SU-DHL-6 (cell line): ENCODE data around the gene TMEM218.

Source experiments
- EZH2phosphoT487 ChIP-seq: fragments of 200-600 bp; sonication (generic), shearing (Covaris generic); conservative IDR thresholded peaks from 2 replicates; pipeline ENCODE4 v1.6.1; 2018; ENCODE audit warnings: mild to moderate bottlenecking, antibody characterized with exemption, low read length, moderate library complexity, mixed read lengths
- TF ChIP-seq, protein P1 (sequence below): fragments of 200-600 bp; sonication (generic); IDR thresholded peaks from one replicate; pipeline ENCODE4 v1.5.1; 2017; ENCODE audit warnings: antibody characterized with exemption, mild to moderate bottlenecking, low read length, moderate library complexity; ENCODE audit not compliant: insufficient read depth, poor library complexity, severe bottlenecking

DNA sequence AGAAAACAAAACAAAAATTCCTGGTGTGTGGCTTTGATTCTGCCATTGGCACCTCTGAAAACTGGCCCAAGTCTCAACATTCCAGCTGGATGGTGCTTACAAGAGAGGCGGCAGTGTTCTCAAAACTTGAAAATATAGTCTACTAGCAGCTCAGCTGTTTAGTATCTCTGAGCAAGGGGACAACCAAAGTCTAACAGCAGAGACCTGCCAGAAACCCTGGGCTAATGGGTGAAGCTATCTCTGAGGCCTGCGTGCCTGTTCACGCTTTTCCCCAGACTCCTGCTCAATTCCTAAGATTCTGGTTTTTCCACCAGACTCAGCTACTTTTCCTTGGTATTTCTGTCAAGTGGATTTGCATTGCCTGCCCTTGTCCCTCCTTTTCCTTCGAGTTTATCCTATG, 17.9 kb downstream of the TMEM218 start:
- TF ChIP-seq, protein P1, sequence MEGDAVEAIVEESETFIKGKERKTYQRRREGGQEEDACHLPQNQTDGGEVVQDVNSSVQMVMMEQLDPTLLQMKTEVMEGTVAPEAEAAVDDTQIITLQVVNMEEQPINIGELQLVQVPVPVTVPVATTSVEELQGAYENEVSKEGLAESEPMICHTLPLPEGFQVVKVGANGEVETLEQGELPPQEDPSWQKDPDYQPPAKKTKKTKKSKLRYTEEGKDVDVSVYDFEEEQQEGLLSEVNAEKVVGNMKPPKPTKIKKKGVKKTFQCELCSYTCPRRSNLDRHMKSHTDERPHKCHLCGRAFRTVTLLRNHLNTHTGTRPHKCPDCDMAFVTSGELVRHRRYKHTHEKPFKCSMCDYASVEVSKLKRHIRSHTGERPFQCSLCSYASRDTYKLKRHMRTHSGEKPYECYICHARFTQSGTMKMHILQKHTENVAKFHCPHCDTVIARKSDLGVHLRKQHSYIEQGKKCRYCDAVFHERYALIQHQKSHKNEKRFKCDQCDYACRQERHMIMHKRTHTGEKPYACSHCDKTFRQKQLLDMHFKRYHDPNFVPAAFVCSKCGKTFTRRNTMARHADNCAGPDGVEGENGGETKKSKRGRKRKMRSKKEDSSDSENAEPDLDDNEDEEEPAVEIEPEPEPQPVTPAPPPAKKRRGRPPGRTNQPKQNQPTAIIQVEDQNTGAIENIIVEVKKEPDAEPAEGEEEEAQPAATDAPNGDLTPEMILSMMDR = no peak
- TF ChIP-seq EZH2phosphoT487 = no peak
